ENCODE results near the gene GPR158. TPM values are rescaled to one million over a fixed set of nuclear protein-coding genes. Genes with fewer than 3 reads are reported as not detected.

Gene GPR158
- total and polyA plus RNA-seq, 2 donors (not counting 1 experiment from before 2014, with no cell fraction given) = 0.33 TPM; not detected in 1

DNA sequence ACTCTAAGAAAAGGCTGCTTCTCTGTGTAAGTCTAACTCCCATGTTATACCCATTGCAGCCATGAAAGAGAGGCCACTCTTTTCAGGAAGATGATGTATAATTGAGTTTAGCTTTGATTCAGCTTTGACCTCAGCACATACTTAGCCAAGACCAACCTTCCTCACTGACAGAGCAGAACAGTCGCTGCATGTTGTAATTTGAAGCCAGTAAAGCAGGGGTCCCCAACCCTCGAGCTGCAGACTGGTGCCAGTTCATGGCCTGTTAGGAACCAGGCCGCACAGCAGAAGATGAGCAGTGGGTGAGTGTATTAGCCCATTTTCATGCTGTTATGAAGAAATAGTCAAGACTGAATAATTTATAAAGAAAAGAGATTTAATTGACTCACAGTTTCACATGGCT, 223.9 kb downstream of the GPR158 start:
- Histone ChIP-seq H3K79me2 (ENCODE audit: control insufficient read depth, insufficient read depth, low read length) (no peaks in the 10 kb centered on the region), H3K27me3 (ENCODE audit: control insufficient read depth, insufficient read depth, low read length) (no peaks in the 10 kb centered on the region), H2AFZ (ENCODE audit: low read length) (no peak overlapping the region), H3K4me3 (replicated peaks in 1 of 4; ENCODE audit: control extremely low read depth in 1 of 4, insufficient read depth in 1 of 4, low read depth in 3 of 4, low read length in 4 of 4) (no peak overlapping the region), H3K36me3 (ENCODE audit: control insufficient read depth, insufficient read depth, low read length) (no peaks in the 10 kb centered on the region), H4K20me1 (ENCODE audit: control insufficient read depth, extremely low read depth, insufficient read depth, low read length) (no peaks in the 10 kb centered on the region), H3K9ac (ENCODE audit: insufficient read depth, low read length) (no peak overlapping the region), H3K4me1 (ENCODE audit: control insufficient read depth, extremely low read depth, insufficient read depth, low read length) (no peaks in the 10 kb centered on the region), H3K9me3 (ENCODE audit: control insufficient read depth, insufficient read depth, low read depth, low read length) (no peaks in the 10 kb centered on the region), H3K4me2 (ENCODE audit: extremely low read depth, insufficient read depth, low read length) (no peak overlapping the region), H3K27ac (ENCODE audit: insufficient read depth, low read length) (no peak overlapping the region)
- no peak for DNase-seq (ENCODE audit: low read depth in 2 of 2)
- TF ChIP-seq, protein P1, sequence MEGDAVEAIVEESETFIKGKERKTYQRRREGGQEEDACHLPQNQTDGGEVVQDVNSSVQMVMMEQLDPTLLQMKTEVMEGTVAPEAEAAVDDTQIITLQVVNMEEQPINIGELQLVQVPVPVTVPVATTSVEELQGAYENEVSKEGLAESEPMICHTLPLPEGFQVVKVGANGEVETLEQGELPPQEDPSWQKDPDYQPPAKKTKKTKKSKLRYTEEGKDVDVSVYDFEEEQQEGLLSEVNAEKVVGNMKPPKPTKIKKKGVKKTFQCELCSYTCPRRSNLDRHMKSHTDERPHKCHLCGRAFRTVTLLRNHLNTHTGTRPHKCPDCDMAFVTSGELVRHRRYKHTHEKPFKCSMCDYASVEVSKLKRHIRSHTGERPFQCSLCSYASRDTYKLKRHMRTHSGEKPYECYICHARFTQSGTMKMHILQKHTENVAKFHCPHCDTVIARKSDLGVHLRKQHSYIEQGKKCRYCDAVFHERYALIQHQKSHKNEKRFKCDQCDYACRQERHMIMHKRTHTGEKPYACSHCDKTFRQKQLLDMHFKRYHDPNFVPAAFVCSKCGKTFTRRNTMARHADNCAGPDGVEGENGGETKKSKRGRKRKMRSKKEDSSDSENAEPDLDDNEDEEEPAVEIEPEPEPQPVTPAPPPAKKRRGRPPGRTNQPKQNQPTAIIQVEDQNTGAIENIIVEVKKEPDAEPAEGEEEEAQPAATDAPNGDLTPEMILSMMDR (conservative IDR thresholded peaks at IDR 0.05 in 1 of 2, IDR thresholded peaks at IDR 0.05 in 1 of 2; ENCODE audit: low read depth in 1 of 2, low read length in 2 of 2) = no peak
- TF ChIP-seq EZH2 (IDR thresholded peaks at IDR 0.05; ENCODE audit: low read length, missing control alignments) = no peak

DNA sequence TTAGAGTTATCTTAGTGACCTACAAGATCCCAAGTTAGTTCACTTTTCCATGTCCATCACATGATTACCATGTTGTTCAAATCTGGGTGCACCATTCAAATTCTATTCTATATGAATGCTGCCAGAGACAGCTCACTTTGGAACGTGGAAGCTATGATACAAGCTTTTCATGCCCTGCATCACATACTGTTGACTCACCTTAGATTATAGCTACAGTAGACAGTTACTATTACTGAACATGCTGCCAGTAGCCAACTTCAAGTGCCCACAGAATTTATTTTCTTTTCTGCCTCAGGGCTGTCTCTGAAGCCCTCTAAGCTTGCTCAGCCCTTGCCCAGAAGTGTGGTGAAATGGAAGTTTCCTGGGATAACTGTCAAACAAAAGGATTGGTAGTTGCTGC, 231.1 kb downstream of the GPR158 start:
- Histone ChIP-seq H4K20me1 (ENCODE audit: control insufficient read depth, extremely low read depth, insufficient read depth, low read length) (no peaks in the 10 kb centered on the region), H2AFZ (ENCODE audit: low read length) (no peak overlapping the region), H3K4me1 (ENCODE audit: control insufficient read depth, extremely low read depth, insufficient read depth, low read length) (no peaks in the 10 kb centered on the region), H3K4me2 (ENCODE audit: extremely low read depth, insufficient read depth, low read length) (no peak overlapping the region), H3K79me2 (ENCODE audit: control insufficient read depth, insufficient read depth, low read length) (no peaks in the 10 kb centered on the region), H3K4me3 (replicated peaks in 1 of 4; ENCODE audit: control extremely low read depth in 1 of 4, insufficient read depth in 1 of 4, low read depth in 3 of 4, low read length in 4 of 4) (no peak overlapping the region), H3K9me3 (ENCODE audit: control insufficient read depth, insufficient read depth, low read depth, low read length) (no peaks in the 10 kb centered on the region), H3K9ac (ENCODE audit: insufficient read depth, low read length) (no peak overlapping the region), H3K27me3 (ENCODE audit: control insufficient read depth, insufficient read depth, low read length) (no peaks in the 10 kb centered on the region), H3K27ac (ENCODE audit: insufficient read depth, low read length) (no peak overlapping the region), H3K36me3 (ENCODE audit: control insufficient read depth, insufficient read depth, low read length) (no peaks in the 10 kb centered on the region)
- peak in 1 of 2 donors; percentile 76 for DNase-seq (ENCODE audit: low read depth in 2 of 2)
- TF ChIP-seq EZH2 (IDR thresholded peaks at IDR 0.05; ENCODE audit: low read length, missing control alignments) = no peak
- TF ChIP-seq, protein P1 (conservative IDR thresholded peaks at IDR 0.05 in 1 of 2, IDR thresholded peaks at IDR 0.05 in 1 of 2; ENCODE audit: low read depth in 1 of 2, low read length in 2 of 2) = no peak

DNA sequence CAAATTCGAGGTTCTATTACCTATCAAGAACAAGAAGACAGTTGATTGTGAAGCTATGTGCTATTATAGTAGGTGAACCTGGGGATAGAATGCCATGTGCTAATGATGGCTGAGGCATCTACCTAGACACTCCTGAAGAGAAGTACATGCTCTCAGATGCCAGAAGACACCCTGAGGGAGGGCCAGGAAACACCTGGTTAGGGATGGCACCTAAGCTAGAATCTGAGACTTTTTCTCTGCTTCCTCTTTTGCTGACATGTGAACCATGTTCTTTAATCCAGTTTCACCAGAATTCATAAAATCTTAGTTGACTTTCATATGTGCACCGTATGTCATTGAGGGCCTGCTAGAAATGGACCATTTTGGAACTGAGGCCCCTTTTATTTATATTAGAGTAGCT, 242.8 kb downstream of the GPR158 start:
- H3K36me3 ChIP-seq (ENCODE audit: control insufficient read depth, insufficient read depth, low read length) = no peaks in the 10 kb centered on the region
- TF ChIP-seq EZH2 (IDR thresholded peaks at IDR 0.05; ENCODE audit: low read length, missing control alignments) = no peak
- no peaks in the 10 kb centered on the region for H3K27me3 ChIP-seq (ENCODE audit: control insufficient read depth, insufficient read depth, low read length)
- no peak overlapping the region for H3K4me2 ChIP-seq (ENCODE audit: extremely low read depth, insufficient read depth, low read length)
- H3K27ac ChIP-seq (ENCODE audit: insufficient read depth, low read length) = no peak overlapping the region
- no peaks in the 10 kb centered on the region for H3K4me1 ChIP-seq (ENCODE audit: control insufficient read depth, extremely low read depth, insufficient read depth, low read length)
- DNase-seq (ENCODE audit: low read depth in 2 of 2) = no peak
- H4K20me1 ChIP-seq (ENCODE audit: control insufficient read depth, extremely low read depth, insufficient read depth, low read length) = no peaks in the 10 kb centered on the region
- H3K9ac ChIP-seq (ENCODE audit: insufficient read depth, low read length) = no peak overlapping the region
- H3K9me3 ChIP-seq (ENCODE audit: control insufficient read depth, insufficient read depth, low read depth, low read length) = no peaks in the 10 kb centered on the region
- no peak overlapping the region for H2AFZ ChIP-seq (ENCODE audit: low read length)
- H3K79me2 ChIP-seq (ENCODE audit: control insufficient read depth, insufficient read depth, low read length) = no peaks in the 10 kb centered on the region
- H3K4me3 ChIP-seq (replicated peaks in 1 of 4; ENCODE audit: control extremely low read depth in 1 of 4, insufficient read depth in 1 of 4, low read depth in 3 of 4, low read length in 4 of 4) = no peak overlapping the region

Measured in fibroblast of lung (primary cell).